NK-92 (cell line): ENCODE results near the gene TNNI2.

ENCODE experiments used
- DNase-seq: peaks from one replicate; lab custom pipeline; 2025; ENCODE audit not compliant: unreplicated experiment; lab: John Stamatoyannopoulos, UW

The TNNI2 gene

GRCh38 chr11:1844221-1845094 is 5.7 kb downstream of the TNNI2 start:
- no peak for DNase-seq

GRCh38 chr11:1845095-1845429 is 6.3 kb downstream of the TNNI2 start:
- no peak for DNase-seq

GRCh38 chr11:1845561-1846452 is 7.0 kb downstream of the TNNI2 start:
- DNase-seq, result no peak

- no peak for DNase-seq
Measured at GRCh38 chr11:1846453-1846932, 7.7 kb downstream of the TNNI2 start.

GRCh38 chr11:1847006-1847735 is 8.4 kb downstream of the TNNI2 start:
- no peak for DNase-seq

- no peak for DNase-seq
Measured at GRCh38 chr11:1847926-1848639, 9.3 kb downstream of the TNNI2 start.

- no peak for DNase-seq
Measured at GRCh38 chr11:1848640-1849430, 10.1 kb downstream of the TNNI2 start.

- DNase-seq, result no peak
Measured at GRCh38 chr11:1851468-1852180, 12.8 kb downstream of the TNNI2 start.

- DNase-seq, result no peak
Measured at GRCh38 chr11:1852271-1852876, 13.6 kb downstream of the TNNI2 start.

- DNase-seq, result no peak
Measured at GRCh38 chr11:1852877-1853276, 14.1 kb downstream of the TNNI2 start, which contains the start of gene LSP1. TSS of gene LSP1 (plus strand) at chr11:1853084. CDS start at chr11:1853145, 61 bp downstream.

- no peak for DNase-seq
Measured at GRCh38 chr11:1853376-1854131, 14.8 kb downstream of the TNNI2 start.

GRCh38 chr11:1854132-1854948 is 15.6 kb downstream of the TNNI2 start:
- DNase-seq, result no peak

- DNase-seq, result no peak
Measured at GRCh38 chr11:1854949-1855885, 16.4 kb downstream of the TNNI2 start.

GRCh38 chr11:1855886-1856265 is 17.1 kb downstream of the TNNI2 start:
- DNase-seq, result no peak

GRCh38 chr11:1856306-1857005 is 17.7 kb downstream of the TNNI2 start:
- DNase-seq, result no peak
